Fibroblast of lung (primary cell): ENCODE measurements around the gene BRD1. TPM values are rescaled to one million over a fixed set of nuclear protein-coding genes. Genes with fewer than 3 reads are reported as not detected.

ENCODE experiments used
- DNase-seq, 2 donors: peaks; one replicate each; pipeline versions ENCODE4 v3.0.0 to v3.0.0-alpha.2; 2010; ENCODE audit warnings: low read depth in 2 of 2
- H2AFZ ChIP-seq: 2 replicates; pipeline ENCODE4 v1.5.1; 2012; ENCODE audit warnings: low read length, control low read depth, inconsistent platforms
- H3K27ac ChIP-seq: 2 replicates; pipeline ENCODE4 v1.5.1; 2011; ENCODE audit warnings: low read length, control low read depth; ENCODE audit not compliant: insufficient read depth
- H3K27me3 ChIP-seq: 2 replicates; pipeline ENCODE4 v1.5.1; 2011; ENCODE audit warnings: mild to moderate bottlenecking, low read length; ENCODE audit not compliant: control insufficient read depth, insufficient read depth
- H3K36me3 ChIP-seq: 2 replicates; pipeline ENCODE4 v1.5.1; 2011; ENCODE audit warnings: low read length; ENCODE audit not compliant: control insufficient read depth, insufficient read depth
- H3K4me1 ChIP-seq: 2 replicates; pipeline ENCODE4 v1.5.1; 2011; ENCODE audit warnings: low read length; ENCODE audit not compliant: control insufficient read depth, insufficient read depth; ENCODE audit errors: extremely low read depth
- H3K4me2 ChIP-seq: 2 replicates; pipeline ENCODE4 v1.5.1; 2011; ENCODE audit warnings: low read length, control low read depth; ENCODE audit not compliant: insufficient read depth; ENCODE audit errors: extremely low read depth
- H3K4me3 ChIP-seq, 4 experiments: fragments of 200-600 bp in 1 of 4; sonication (generic) in 1 of 4; replicated peaks in 1 of 4; 2 replicates each; pipeline ENCODE4 v1.5.1; 2011 to 2016; ENCODE audit warnings: low read length in 4 of 4, low read depth in 3 of 4, mild to moderate bottlenecking in 3 of 4, control low read depth in 2 of 4, inconsistent platforms in 1 of 4, mixed read lengths in 1 of 4; ENCODE audit not compliant: insufficient read depth in 1 of 4; ENCODE audit errors: control extremely low read depth in 1 of 4
- H3K79me2 ChIP-seq: 2 replicates; pipeline ENCODE4 v1.5.1; 2012; ENCODE audit warnings: mild to moderate bottlenecking, low read length, inconsistent platforms; ENCODE audit not compliant: control insufficient read depth, insufficient read depth
- H3K9ac ChIP-seq: 2 replicates; pipeline ENCODE4 v1.5.1; 2011; ENCODE audit warnings: mild to moderate bottlenecking, low read length, control low read depth; ENCODE audit not compliant: insufficient read depth
- H3K9me3 ChIP-seq: 2 replicates; pipeline ENCODE4 v1.5.1; 2012; ENCODE audit warnings: low read depth, low read length; ENCODE audit not compliant: control insufficient read depth, insufficient read depth
- H4K20me1 ChIP-seq: 2 replicates; pipeline ENCODE4 v1.5.1; 2011; ENCODE audit warnings: low read length; ENCODE audit not compliant: control insufficient read depth, insufficient read depth; ENCODE audit errors: extremely low read depth
- CTCF ChIP-seq, 2 donors: IDR thresholded peaks in 1 of 2; conservative IDR thresholded peaks in 1 of 2; 1 replicate in 1 of 2; 2 replicates in 1 of 2; pipeline ENCODE4 v1.5.1; 2011 to 2012; ENCODE audit warnings: low read length in 2 of 2, control low read depth in 1 of 2, inconsistent platforms in 1 of 2, low read depth in 1 of 2, mild to moderate bottlenecking in 1 of 2
- EZH2 ChIP-seq: IDR thresholded peaks from 2 replicates; pipeline ENCODE4 v1.5.1; 2012; ENCODE audit warnings: low read length, control low read depth, mild to moderate bottlenecking; ENCODE audit errors: missing control alignments
- polyA plus RNA-seq, 2 donors: library from polyadenylated mRNA; depleted of rRNA in 1 of 2; stranded (reverse) in 1 of 2; unstranded in 1 of 2; fragments of >200 nt; gene quantifications; 2 replicates each; pipeline ENCODE4 v1.2.1, GENCODE V29; 2011 to 2012; ENCODE audit warnings: missing spikeins in 1 of 2
- total RNA-seq: library from RNA; depleted of rRNA; stranded (reverse); fragments of >200 nt; gene quantifications from 2 replicates; pipeline ENCODE4 v1.2.1, GENCODE V29; 2014

The BRD1 gene
- total and polyA plus RNA-seq, 2 donors (not counting 1 experiment from before 2014, with no cell fraction given): 4.3 to 26.6 TPM

GRCh38 chr22:49756201-49756600 is 71.5 kb downstream of the BRD1 start:
- no peaks in the 10 kb centered on the region for H3K4me1 ChIP-seq
- TF ChIP-seq EZH2 (no peak), CTCF (conservative IDR thresholded peaks at IDR 0.05 in 1 of 2, IDR thresholded peaks at IDR 0.05 in 1 of 2; ENCODE audit: low read depth in 1 of 2, low read length in 2 of 2) (no peak)
- H3K9me3 ChIP-seq: no peaks in the 10 kb centered on the region
- no peak overlapping the region for H3K4me2 ChIP-seq
- no peak overlapping the region for H2AFZ ChIP-seq
- no peak overlapping the region for H3K27ac ChIP-seq
- H3K79me2 ChIP-seq: no peaks in the 10 kb centered on the region
- no peak overlapping the region for H3K9ac ChIP-seq
- no peaks in the 10 kb centered on the region for H3K36me3 ChIP-seq
- no peak overlapping the region for H3K4me3 ChIP-seq
- DNase-seq: no peak
- H4K20me1 ChIP-seq: no peaks in the 10 kb centered on the region
- no peaks in the 10 kb centered on the region for H3K27me3 ChIP-seq

DNA sequence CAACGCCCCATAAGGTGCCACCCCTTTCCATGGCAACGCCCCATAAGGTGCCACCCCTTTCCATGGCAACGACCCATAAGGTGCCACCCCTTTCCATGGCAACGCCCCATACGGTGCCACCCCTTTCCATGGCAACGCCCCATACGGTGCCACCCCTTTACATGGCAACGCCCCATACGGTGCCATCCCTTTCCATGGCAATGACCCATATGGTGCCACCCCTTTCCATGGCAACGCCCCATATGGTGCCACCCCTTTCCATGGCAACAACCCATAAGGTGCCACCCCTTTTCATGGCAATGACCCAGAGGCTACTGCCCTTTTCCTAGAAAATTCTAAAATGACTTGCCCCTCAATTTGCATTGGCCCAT is 72.1 kb downstream of the BRD1 start:
- no peak overlapping the region for H3K27ac ChIP-seq
- DNase-seq: no peak
- no peaks in the 10 kb centered on the region for H3K9me3 ChIP-seq
- no peaks in the 10 kb centered on the region for H3K36me3 ChIP-seq
- no peak overlapping the region for H3K4me2 ChIP-seq
- H3K79me2 ChIP-seq: no peaks in the 10 kb centered on the region
- no peak overlapping the region for H3K9ac ChIP-seq
- no peak overlapping the region for H2AFZ ChIP-seq
- no peaks in the 10 kb centered on the region for H4K20me1 ChIP-seq
- H3K4me3 ChIP-seq: no peak overlapping the region
- H3K27me3 ChIP-seq: no peaks in the 10 kb centered on the region
- H3K4me1 ChIP-seq: no peaks in the 10 kb centered on the region
- TF ChIP-seq CTCF (conservative IDR thresholded peaks at IDR 0.05 in 1 of 2, IDR thresholded peaks at IDR 0.05 in 1 of 2; ENCODE audit: low read depth in 1 of 2, low read length in 2 of 2) (no peak), EZH2 (no peak)

DNA sequence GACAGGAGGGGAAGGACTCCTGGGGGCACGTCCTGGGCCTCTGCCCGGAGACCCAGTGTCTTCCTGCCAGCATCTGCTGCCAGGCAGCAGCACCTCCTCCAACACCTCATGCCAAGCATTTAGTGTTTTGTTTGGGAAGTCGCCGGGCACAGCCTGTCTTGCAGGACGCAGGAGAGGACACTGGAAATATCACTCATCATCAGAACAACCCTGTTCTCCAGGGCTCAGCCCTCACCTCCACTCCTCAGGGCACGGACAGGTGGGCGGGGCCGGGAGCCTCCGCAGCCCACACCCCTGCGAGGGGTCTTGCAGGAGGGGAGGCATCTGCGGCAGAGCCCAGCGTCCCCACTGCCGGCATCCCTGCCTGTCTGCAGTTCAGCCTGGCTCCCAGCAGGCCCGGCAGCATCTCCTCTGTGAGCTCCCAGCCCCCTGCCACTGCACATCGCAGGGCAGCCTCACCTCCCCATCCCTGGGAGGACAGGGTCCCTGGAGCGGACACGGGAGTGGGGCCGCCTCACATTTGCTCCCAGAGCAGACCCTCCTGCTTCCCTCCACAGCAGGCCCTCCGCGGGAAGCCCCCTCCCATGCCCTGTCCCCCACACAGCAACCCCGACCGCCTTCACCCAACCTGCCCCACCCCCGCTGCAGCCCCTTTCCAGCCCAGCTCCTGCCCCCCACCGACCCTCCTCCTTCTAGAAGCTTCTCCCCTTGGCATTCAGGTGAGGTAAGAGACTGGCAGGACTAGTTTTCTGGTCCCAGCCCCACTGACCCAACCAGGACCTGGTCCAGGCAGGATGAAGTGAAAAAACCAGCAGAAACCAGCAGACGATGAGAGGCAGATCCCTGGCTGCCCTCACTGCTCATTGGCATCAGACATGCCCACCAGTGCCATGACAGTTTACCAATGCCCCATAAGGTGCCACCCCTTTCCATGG is 72.7 kb downstream of the BRD1 start:
- no peak for TF ChIP-seq CTCF (conservative IDR thresholded peaks at IDR 0.05 in 1 of 2, IDR thresholded peaks at IDR 0.05 in 1 of 2; ENCODE audit: low read depth in 1 of 2, low read length in 2 of 2)
- no peak for TF ChIP-seq EZH2
- Histone ChIP-seq H3K9ac (no peak overlapping the region), H3K79me2 (no peaks in the 10 kb centered on the region), H3K36me3 (no peaks in the 10 kb centered on the region), H2AFZ (no peak overlapping the region), H3K27me3 (no peaks in the 10 kb centered on the region), H3K4me1 (no peaks in the 10 kb centered on the region), H3K9me3 (no peaks in the 10 kb centered on the region), H3K27ac (no peak overlapping the region), H4K20me1 (no peaks in the 10 kb centered on the region), H3K4me2 (no peak overlapping the region), H3K4me3 (no peak overlapping the region)
- DNase-seq: no peak
